Left kidney (tissue), 8 donors: ENCODE data around the gene CLDN18. TPM values are rescaled to one million over a fixed set of nuclear protein-coding genes. Genes with fewer than 3 reads are reported as not detected.

Experiments used
- DNase-seq: peaks from one replicate; pipeline ENCODE4 v3.0.0-alpha.2; 2013
- long read RNA-seq, 8 donors: transcript quantifications; one replicate each; lab custom pipeline, GENCODE V29; 2026
- polyA plus RNA-seq: library from polyadenylated mRNA; unstranded; fragments of 120-200 nt; gene quantifications from one replicate; pipeline ENCODE4 v1.2.1, GENCODE V29; 2013; ENCODE audit not compliant: insufficient read length

CLDN18 gene
- 2.7 TPM for polyA plus RNA-seq
- long read RNA-seq, donor 1 = 0 reads
- long read RNA-seq, donor 2, partial matches to known transcripts = 0 of 5 reads
- long read RNA-seq, donor 2, other reads (novel, unspliced or antisense) = 5 of 5 reads
- long read RNA-seq, donor 3 = 0 reads
- long read RNA-seq, donor 4 = 0 reads
- long read RNA-seq, donor 5 = 0 reads
- long read RNA-seq, donor 6 = 0 reads
- long read RNA-seq, donor 7 = 0 reads
- long read RNA-seq, donor 8, partial matches to known transcripts = 5 of 5 reads
- long read RNA-seq, donor 8, other reads (novel, unspliced or antisense) = 0 of 5 reads

DNA sequence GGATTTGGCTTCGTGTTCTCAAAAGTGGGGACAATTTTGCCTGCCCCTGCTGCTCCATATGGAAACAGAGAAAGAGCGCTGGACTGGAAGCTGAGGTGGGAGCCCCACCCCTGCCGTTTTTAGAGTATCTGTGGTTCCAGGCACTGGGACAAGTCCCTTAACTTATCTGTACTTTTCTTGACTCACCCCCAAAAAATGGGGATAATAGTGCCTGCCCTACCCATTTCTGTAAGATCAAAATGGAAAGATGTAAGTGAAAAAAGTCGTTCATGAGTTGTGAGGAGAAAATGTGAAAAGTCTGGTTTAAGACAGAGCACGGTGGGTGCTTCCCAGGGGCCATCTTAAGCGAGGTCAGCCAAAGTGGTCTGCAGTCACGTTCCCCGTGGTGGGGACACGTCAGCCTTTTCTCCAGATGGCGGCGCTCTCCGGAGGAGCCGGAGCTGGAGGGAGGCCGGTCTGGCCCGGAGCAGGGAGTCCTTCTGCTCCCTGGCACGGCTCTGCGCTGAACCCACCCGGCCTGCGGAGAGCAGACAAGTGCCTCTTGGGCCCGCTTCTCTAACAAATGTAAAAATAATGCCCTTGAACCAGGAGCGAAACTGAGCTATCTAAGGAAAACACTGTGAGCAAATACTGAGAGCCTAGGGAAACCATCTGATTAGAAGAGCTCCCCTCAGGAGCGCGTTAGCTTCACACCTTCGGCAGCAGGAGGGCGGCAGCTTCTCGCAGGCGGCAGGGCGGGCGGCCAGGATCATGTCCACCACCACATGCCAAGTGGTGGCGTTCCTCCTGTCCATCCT is at the start of gene CLDN18:
Gene CLDN18 (plus strand): TSS at position 690 of the 797 bp plus-strand sequence. CDS start 61 bp downstream, at position 751.
- DNase-seq = no peak

GRCh38 chr3:137962251-137962650 is 47.7 kb upstream of the CLDN18 start:
- no peak for DNase-seq

GRCh38 chr3:137963463-137963862 is 46.5 kb upstream of the CLDN18 start:
- no peak for DNase-seq

- DNase-seq = peak; percentile 53
Observed at GRCh38 chr3:137970914-137971831, 38.8 kb upstream of the CLDN18 start.

DNA sequence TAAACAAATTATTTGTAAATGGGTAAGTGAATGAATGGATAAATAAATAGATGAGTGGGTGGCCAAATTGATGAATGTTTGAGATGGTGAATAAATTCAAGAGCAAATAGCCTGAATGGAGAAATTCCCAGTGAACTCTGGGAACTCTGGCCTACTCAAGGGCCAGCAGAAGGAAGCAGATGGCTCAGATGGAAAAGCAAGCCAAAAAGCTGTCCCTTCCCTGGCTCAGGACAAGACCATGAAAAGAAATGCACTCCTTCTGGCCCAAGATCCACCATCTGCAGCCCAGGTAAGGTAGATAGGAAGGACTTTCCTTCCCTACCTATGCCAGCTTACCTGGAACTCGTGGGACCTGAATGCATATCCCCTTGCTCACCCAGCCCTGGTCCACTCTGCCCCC is 37.6 kb upstream of the CLDN18 start:
- no peak for DNase-seq

GRCh38 chr3:137978328-137978727 is 31.6 kb upstream of the CLDN18 start:
- DNase-seq = no peak

GRCh38 chr3:137987723-137988122 is 22.2 kb upstream of the CLDN18 start:
- no peak for DNase-seq

DNA sequence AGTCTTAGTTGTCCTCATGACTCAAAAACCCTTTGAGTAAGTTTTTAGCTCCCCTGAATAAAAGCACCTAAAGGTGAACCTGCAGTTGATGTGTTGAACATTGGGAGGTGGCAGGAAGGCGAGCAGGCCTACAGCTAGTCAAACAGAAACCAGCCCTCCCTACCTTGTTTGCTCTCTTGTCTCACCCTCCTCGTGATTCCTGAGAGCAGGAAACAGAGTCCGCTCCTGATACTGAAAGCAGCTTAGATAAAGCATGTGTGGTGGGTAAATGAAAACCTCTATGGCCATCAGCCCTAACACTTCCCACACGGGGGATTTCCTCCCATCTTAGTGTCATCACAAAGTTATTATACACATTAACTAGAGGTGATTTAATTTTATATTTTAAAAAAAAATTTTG is 21.8 kb upstream of the CLDN18 start:
- DNase-seq = no peak

DNA sequence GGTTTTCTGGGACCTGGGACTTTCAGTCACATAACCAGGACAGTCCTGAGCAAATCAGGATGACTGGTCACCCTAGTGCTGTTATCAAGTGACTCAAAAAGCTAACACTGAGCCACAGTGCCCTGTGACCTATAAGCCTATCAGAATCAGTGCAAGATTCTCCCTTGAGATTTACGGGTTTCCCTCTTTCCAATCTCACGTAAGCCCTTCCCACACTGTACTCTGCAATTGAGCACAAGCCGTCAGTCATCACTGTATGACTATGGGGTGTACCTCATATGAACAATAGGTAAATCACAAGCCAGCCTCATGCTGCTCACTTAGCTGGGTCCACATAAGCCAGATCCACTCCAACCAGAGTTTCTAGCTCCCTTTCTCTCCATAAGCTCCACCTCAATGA is 21.0 kb upstream of the CLDN18 start:
- no peak for DNase-seq

DNA sequence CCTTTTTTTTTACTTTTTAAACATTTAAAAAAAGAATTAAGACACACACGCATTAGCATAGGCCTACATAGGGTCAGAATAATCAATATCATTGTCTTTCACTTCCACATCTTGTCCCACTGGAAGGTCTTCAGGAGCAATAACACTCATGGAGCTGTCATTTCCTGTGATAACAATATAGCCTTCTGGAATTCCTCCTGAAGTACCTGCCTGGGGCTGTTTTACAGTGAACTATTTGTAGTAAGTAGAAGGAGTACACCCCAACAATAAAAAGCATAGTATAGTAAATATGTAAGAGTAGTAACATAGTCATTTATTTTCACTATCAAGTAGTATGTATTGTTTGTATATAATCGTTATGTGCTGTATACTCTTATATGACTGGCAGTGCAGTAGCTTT is 19.5 kb upstream of the CLDN18 start:
- DNase-seq = no peak

DNA sequence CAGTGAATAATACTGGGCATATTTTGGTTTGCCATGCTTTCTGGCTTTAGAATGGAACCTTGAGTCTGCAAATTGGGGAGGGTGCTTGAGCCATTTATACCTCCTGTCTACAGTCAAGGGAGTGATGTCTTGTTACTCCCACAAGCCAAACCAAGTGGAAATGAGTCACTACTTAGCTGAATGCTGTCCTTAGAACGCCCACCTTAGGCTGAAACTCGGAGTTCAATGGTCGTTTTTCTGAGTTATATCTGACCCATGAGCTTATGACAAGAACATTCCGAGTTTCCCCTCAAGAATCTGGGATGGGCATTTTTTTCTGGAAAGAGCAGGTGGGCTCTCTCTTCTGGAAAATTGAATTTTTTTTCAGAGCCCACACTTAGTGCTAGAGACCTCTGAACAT is 17.4 kb upstream of the CLDN18 start:
- no peak for DNase-seq

DNA sequence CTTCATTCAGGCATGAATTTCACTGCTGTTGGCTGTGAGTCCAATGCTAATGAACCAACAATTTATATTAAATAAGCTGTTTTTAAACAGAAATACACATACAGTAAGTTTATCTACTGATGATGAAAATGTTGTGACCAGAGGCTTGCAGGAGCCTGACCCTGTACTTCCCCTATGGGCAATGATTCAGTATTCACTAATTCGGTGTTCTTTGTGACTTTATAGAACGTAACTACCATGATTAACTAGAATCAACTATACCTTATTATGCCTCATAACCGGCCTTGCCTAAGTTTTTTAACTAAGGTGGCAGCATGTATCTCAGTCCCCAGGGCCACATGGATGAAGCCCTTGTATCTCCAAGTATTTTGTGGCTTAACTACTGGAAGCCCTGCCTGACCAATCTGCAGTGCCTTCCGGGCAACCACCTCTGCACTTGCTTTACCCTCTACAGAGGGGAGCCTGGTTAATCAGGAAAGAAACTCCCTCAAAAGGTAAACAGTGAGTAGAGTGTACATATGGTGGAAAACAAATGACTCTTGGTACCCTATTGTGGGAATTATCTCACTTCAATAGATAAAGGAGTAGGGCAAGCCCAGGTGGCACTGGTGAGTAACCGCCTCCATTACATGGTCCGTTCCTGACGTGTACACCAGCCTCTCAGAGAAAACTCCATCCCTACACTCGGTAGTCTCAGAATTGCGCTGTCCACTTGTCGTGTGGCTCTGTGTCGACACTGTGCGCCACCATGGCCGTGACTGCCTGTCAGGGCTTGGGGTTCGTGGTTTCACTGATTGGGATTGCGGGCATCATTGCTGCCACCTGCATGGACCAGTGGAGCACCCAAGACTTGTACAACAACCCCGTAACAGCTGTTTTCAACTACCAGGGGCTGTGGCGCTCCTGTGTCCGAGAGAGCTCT is 11.6 kb upstream of the CLDN18 start:
- DNase-seq = no peak

DNA sequence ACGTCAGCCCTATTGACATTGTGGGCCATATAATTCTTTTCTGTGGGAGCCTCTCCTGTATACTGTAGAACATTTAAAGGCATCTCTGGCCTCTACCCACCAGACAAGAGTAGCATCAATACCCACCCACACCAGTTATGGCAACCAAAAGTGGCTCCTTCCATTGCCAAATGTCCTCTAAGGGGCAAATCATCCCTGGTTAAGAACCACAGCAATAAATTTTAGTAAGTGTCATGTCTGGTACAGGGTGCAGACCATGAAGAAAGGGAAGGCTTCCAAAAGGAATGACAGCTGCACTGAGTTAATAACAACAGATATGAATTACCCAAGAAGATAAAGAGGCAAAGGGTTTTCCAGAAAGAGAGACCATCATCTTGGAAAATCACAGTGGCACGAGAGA is 6.9 kb upstream of the CLDN18 start:
- no peak for DNase-seq

DNA sequence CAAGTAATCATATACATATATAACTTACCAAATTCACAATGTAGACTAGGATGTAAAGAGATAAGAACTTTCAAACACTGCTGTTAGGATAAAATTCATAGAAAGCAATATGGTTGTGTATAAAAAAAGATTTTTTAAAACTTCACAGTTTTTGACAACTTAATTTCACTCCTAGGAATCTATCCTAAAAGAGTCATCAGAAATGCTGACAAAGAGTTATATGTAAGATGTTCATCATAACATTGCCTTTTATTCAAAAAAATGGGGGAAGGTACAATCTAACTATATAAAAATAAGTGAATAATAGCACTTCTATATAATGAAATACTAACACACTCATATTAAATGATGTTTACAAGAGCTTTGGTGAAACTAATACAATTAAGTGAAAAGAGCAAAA is 4.3 kb upstream of the CLDN18 start:
- no peak for DNase-seq

GRCh38 chr3:138007898-138008297 is 2.1 kb upstream of the CLDN18 start:
- no peak for DNase-seq

- no peak for DNase-seq
Observed at GRCh38 chr3:138010273-138010590, 267 bp downstream of the CLDN18 start.

DNA sequence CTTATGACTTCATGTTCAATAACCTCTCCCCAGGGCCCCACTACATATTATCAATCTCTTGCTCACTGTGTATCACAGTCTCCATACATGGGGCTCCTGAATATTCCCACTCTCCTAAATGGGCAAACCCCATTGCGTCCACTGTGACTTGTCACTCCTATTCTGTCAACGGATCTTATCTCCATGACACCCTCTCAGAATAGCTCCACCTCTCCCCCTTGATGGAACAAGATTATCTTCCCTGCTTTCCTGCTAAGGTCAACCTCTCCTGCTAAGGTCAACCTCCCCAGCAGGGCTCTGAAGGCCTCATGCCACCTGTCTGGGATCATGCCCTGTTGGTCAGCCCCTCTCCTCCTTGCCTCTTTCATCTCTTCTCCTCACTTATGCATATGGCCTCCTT is 1.8 kb downstream of the CLDN18 start:
- no peak for DNase-seq

- no peak for DNase-seq
Observed at GRCh38 chr3:138012526-138012925, 2.6 kb downstream of the CLDN18 start.

DNA sequence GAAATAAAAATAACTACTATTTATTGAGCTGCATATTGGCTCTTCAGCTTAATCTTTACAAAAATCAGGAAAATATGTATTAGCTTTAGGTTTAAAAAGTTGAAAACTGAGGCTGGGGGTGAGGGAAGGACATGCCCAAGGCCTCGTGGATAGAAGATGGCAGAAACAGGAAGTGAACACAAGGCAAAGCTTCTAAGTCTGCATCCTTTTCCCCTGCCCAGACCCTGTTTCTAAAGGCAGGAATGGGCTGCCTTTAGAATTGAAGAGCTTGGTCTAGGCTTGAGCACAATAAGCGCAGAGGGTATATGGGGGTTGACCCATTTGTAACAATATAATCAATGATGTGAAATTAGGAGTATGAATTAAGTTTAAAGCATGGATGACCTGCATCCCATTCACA is 6.1 kb downstream of the CLDN18 start:
- no peak for DNase-seq

DNA sequence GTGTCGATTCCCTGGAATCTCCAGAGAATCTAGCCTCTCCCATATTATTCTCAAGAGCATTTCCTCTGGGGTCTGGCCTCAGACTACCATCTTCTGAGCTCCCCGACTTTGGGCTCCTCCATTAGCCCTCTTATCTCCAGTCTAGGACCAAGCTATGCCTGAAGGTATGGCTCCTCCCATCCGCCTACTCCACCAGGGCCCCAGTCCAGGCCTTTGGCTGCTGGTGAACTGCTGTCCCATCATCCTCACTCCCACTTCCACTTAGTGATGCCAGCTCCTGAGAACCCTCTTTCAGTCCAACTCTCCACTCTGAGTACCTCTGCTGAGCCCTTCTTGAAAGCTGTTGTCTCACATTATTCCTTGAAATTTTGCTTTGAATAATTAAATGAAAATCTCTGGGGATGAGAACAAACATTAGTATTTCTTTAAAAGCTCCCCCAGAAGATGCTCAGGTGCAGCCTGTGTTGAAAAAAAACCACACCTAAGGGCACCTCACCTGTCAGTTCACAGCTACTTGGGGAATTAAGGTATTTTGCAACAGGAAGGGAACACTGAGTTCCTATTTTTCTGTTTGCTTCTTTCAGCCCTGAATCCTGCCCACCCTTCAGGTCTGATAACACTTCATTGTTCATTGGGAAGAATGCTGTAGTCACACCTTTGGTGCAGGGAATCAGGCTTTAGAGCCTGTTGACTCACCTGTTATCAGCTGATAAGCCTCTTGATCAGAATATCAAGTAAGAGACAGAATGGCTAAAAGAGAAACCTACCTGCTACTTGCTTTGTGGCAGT is 9.5 kb downstream of the CLDN18 start:
- DNase-seq = no peak

- DNase-seq = no peak
Observed at GRCh38 chr3:138023754-138024153, 13.8 kb downstream of the CLDN18 start.
